GM23338 (cell line): ENCODE data around the gene CYP21A2.
"Not testable (repeated sequence)": the region's sequence is repeated elsewhere in the genome, so short reads cannot be mapped to it uniquely, and the experiment has no call there.

Experiments used
- CREB1 ChIP-seq: fragments of 250-450 bp; sonication (Bioruptor Pico); IDR thresholded peaks from 2 replicates; pipeline ENCODE4 v1.5.0; 2020; ENCODE audit warnings: low read depth, mild to moderate bottlenecking, moderate library complexity
- EZH2 ChIP-seq: fragments of 200-600 bp; sonication (generic); IDR thresholded peaks from one replicate; pipeline ENCODE4 v1.8.0; 2017; ENCODE audit warnings: antibody characterized with exemption, mild to moderate bottlenecking, low read depth; ENCODE audit not compliant: unreplicated experiment
- EZH2phosphoT487 ChIP-seq: fragments of 200-600 bp; sonication (generic); IDR thresholded peaks from one replicate; pipeline ENCODE4 v1.8.1; 2018; ENCODE audit warnings: antibody characterized with exemption; ENCODE audit not compliant: unreplicated experiment
- JUNB ChIP-seq: IDR thresholded peaks from one replicate; pipeline ENCODE4 v1.6.1; 2016; ENCODE audit warnings: antibody characterized with exemption; ENCODE audit not compliant: unreplicated experiment
- STAT1 ChIP-seq: IDR thresholded peaks from one replicate; pipeline ENCODE4 v1.6.1; 2016; ENCODE audit warnings: antibody characterized with exemption; ENCODE audit not compliant: unreplicated experiment
- ZNF331 ChIP-seq: fragments of 250-450 bp; sonication (Bioruptor Pico); IDR thresholded peaks from 2 replicates; pipeline ENCODE4 v1.5.0; 2020; ENCODE audit warnings: low read depth, mild to moderate bottlenecking, moderate library complexity
- TF ChIP-seq, protein P1 (sequence below), 2 experiments: fragments of 200-600 bp in 1 of 2; sonication (generic) in 1 of 2; conservative IDR thresholded peaks; 2 replicates each; pipeline versions ENCODE4 v1.5.1 to v1.6.1; 2016 to 2017; ENCODE audit warnings: antibody characterized with exemption in 2 of 2, low read depth in 2 of 2, mild to moderate bottlenecking in 2 of 2, moderate library complexity in 1 of 2
- TF ChIP-seq, protein P2 (sequence below): IDR thresholded peaks from 2 replicates; pipeline ENCODE4 v1.6.1; 2016; ENCODE audit warnings: antibody characterized with exemption
- TF ChIP-seq, protein P3 (sequence below): IDR thresholded peaks from one replicate; pipeline ENCODE4 v1.6.1; 2018; ENCODE audit warnings: antibody characterized with exemption; ENCODE audit not compliant: unreplicated experiment

DNA sequence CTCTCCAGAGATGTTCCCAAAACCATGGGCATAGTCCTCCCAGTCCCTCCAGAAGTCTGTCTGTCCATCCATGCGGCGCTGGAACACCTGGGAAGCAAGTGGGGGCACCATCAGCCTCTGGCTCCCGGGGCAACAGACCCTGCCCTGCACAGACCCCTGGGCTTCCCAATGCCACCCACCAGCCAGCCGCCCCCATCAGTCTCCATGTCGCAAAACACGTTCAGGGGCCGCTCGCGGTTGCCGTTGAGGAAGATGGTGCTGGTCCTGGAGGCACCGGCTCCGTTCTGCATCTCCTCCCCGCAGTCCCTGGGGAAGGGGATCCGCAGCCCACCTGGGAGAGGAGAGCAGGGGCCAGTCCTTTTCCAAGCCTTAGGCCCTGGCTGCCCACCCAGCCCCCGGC, 4.1 kb downstream of the CYP21A2 start:
- TF ChIP-seq CREB1 (CRISPR knock-in tag); STAT1; ZNF331; EZH2phosphoT487; JUNB; EZH2: not testable (repeated sequence)
- TF ChIP-seq, protein P1, sequence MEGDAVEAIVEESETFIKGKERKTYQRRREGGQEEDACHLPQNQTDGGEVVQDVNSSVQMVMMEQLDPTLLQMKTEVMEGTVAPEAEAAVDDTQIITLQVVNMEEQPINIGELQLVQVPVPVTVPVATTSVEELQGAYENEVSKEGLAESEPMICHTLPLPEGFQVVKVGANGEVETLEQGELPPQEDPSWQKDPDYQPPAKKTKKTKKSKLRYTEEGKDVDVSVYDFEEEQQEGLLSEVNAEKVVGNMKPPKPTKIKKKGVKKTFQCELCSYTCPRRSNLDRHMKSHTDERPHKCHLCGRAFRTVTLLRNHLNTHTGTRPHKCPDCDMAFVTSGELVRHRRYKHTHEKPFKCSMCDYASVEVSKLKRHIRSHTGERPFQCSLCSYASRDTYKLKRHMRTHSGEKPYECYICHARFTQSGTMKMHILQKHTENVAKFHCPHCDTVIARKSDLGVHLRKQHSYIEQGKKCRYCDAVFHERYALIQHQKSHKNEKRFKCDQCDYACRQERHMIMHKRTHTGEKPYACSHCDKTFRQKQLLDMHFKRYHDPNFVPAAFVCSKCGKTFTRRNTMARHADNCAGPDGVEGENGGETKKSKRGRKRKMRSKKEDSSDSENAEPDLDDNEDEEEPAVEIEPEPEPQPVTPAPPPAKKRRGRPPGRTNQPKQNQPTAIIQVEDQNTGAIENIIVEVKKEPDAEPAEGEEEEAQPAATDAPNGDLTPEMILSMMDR (conservative IDR thresholded peaks at IDR 0.05; ENCODE audit: low read depth in 2 of 2): not testable (repeated sequence)
- TF ChIP-seq, protein P2, sequence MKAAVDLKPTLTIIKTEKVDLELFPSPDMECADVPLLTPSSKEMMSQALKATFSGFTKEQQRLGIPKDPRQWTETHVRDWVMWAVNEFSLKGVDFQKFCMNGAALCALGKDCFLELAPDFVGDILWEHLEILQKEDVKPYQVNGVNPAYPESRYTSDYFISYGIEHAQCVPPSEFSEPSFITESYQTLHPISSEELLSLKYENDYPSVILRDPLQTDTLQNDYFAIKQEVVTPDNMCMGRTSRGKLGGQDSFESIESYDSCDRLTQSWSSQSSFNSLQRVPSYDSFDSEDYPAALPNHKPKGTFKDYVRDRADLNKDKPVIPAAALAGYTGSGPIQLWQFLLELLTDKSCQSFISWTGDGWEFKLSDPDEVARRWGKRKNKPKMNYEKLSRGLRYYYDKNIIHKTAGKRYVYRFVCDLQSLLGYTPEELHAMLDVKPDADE: not testable (repeated sequence)
- TF ChIP-seq, protein P3, sequence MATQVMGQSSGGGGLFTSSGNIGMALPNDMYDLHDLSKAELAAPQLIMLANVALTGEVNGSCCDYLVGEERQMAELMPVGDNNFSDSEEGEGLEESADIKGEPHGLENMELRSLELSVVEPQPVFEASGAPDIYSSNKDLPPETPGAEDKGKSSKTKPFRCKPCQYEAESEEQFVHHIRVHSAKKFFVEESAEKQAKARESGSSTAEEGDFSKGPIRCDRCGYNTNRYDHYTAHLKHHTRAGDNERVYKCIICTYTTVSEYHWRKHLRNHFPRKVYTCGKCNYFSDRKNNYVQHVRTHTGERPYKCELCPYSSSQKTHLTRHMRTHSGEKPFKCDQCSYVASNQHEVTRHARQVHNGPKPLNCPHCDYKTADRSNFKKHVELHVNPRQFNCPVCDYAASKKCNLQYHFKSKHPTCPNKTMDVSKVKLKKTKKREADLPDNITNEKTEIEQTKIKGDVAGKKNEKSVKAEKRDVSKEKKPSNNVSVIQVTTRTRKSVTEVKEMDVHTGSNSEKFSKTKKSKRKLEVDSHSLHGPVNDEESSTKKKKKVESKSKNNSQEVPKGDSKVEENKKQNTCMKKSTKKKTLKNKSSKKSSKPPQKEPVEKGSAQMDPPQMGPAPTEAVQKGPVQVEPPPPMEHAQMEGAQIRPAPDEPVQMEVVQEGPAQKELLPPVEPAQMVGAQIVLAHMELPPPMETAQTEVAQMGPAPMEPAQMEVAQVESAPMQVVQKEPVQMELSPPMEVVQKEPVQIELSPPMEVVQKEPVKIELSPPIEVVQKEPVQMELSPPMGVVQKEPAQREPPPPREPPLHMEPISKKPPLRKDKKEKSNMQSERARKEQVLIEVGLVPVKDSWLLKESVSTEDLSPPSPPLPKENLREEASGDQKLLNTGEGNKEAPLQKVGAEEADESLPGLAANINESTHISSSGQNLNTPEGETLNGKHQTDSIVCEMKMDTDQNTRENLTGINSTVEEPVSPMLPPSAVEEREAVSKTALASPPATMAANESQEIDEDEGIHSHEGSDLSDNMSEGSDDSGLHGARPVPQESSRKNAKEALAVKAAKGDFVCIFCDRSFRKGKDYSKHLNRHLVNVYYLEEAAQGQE: not testable (repeated sequence)
